ENCODE data around the gene M6PR.
A peak's percentile ranks its signal among the peaks of the same experiment; 100 is the strongest.

The M6PR gene

DNA sequence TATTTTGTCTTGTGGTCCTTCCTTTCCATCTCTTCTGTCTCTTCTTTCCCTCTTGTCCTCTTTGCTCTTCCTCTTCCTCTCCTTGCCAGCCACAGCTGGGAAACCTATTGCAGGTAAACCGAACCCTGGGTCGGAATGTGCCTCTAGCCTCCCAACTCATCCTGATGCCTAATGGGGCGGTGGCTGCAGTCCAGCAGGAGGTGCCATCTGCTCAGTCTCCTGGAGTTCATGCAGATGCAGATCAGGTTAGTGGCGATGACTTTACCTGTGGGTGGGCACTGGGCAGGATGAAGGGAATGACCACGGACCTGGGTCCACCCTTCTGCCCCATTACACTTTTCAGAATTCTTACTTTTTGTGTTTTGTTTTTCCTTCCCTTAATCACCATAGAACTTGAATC lies 26.9 kb downstream of the M6PR start:
- TF ChIP-seq ZBTB7A (IDR thresholded peaks at IDR 0.05; ENCODE audit: low read depth) (no peak), RAD21 (IDR thresholded peaks at IDR 0.05; ENCODE audit: low read depth) (0 out of 2 replicates have a peak, but pooled peaks have one; percentile 6)

- TF ChIP-seq CREB1 (IDR thresholded peaks at IDR 0.05; ENCODE audit: low read depth) = no peak
- no peak for TF ChIP-seq ZBTB7A (IDR thresholded peaks at IDR 0.05; ENCODE audit: low read depth)
- no peak for TF ChIP-seq TEAD4 (IDR thresholded peaks at IDR 0.05)
- TF ChIP-seq YY1 (IDR thresholded peaks at IDR 0.05; ENCODE audit: low read depth) = no peak
- no peak for TF ChIP-seq EP300 (IDR thresholded peaks at IDR 0.05; ENCODE audit: borderline replicate concordance)
- TF ChIP-seq CEBPB (IDR thresholded peaks at IDR 0.05) = no peak
- TF ChIP-seq, protein P1, sequence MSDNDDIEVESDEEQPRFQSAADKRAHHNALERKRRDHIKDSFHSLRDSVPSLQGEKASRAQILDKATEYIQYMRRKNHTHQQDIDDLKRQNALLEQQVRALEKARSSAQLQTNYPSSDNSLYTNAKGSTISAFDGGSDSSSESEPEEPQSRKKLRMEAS (IDR thresholded peaks at IDR 0.05) = no peak
- no peak for TF ChIP-seq FOXM1 (IDR thresholded peaks at IDR 0.05; ENCODE audit: borderline replicate concordance, low read depth)
Observed at GRCh38 chr12:8917751-8918150, 31.7 kb downstream of the M6PR start.

GRCh38 chr12:8917031-8917430 lies 32.4 kb downstream of the M6PR start:
- TF ChIP-seq YY1 (IDR thresholded peaks at IDR 0.05; ENCODE audit: low read depth) (no peak), NFIC (IDR thresholded peaks at IDR 0.05) (no peak), TEAD4 (IDR thresholded peaks at IDR 0.05) (no peak), FOXM1 (IDR thresholded peaks at IDR 0.05; ENCODE audit: borderline replicate concordance, low read depth) (no peak), TCF12 (IDR thresholded peaks at IDR 0.05; ENCODE audit: low read depth) (no peak), ZBTB7A (IDR thresholded peaks at IDR 0.05; ENCODE audit: low read depth) (no peak), RAD21 (IDR thresholded peaks at IDR 0.05; ENCODE audit: low read depth) (no peak), CEBPB (IDR thresholded peaks at IDR 0.05) (no peak), TAF1 (IDR thresholded peaks at IDR 0.05; ENCODE audit: low read depth) (no peak)
- TF ChIP-seq, protein P2, sequence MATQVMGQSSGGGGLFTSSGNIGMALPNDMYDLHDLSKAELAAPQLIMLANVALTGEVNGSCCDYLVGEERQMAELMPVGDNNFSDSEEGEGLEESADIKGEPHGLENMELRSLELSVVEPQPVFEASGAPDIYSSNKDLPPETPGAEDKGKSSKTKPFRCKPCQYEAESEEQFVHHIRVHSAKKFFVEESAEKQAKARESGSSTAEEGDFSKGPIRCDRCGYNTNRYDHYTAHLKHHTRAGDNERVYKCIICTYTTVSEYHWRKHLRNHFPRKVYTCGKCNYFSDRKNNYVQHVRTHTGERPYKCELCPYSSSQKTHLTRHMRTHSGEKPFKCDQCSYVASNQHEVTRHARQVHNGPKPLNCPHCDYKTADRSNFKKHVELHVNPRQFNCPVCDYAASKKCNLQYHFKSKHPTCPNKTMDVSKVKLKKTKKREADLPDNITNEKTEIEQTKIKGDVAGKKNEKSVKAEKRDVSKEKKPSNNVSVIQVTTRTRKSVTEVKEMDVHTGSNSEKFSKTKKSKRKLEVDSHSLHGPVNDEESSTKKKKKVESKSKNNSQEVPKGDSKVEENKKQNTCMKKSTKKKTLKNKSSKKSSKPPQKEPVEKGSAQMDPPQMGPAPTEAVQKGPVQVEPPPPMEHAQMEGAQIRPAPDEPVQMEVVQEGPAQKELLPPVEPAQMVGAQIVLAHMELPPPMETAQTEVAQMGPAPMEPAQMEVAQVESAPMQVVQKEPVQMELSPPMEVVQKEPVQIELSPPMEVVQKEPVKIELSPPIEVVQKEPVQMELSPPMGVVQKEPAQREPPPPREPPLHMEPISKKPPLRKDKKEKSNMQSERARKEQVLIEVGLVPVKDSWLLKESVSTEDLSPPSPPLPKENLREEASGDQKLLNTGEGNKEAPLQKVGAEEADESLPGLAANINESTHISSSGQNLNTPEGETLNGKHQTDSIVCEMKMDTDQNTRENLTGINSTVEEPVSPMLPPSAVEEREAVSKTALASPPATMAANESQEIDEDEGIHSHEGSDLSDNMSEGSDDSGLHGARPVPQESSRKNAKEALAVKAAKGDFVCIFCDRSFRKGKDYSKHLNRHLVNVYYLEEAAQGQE (IDR thresholded peaks at IDR 0.05; ENCODE audit: low read depth) = no peak
- TF ChIP-seq, protein P3, sequence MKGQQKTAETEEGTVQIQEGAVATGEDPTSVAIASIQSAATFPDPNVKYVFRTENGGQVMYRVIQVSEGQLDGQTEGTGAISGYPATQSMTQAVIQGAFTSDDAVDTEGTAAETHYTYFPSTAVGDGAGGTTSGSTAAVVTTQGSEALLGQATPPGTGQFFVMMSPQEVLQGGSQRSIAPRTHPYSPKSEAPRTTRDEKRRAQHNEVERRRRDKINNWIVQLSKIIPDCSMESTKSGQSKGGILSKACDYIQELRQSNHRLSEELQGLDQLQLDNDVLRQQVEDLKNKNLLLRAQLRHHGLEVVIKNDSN (IDR thresholded peaks at IDR 0.05) = no peak
- TF ChIP-seq, protein P1 (IDR thresholded peaks at IDR 0.05) = no peak

DNA sequence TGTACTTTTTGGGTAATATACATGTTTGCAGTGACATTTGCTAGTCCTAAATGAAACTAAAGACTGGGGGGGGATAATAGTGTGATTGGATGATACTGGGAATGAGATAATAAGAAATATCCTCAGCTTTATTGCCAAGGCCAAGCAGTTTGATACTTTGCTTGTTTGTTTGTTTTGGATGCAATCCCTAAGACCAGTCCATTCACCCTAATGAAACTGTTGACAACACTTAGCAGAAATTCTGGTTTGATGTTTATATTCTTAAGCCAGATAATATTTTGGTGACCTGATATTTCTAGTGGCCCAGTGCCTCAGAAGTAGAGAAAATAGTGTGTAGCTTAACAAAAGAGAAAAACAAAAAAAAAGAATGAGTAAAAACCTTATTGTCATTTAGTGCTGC lies 33.3 kb downstream of the M6PR start:
- TF ChIP-seq FOXM1 (IDR thresholded peaks at IDR 0.05; ENCODE audit: borderline replicate concordance, low read depth) (no peak), NFIC (IDR thresholded peaks at IDR 0.05) (no peak), TEAD4 (IDR thresholded peaks at IDR 0.05) (no peak), TCF12 (IDR thresholded peaks at IDR 0.05; ENCODE audit: low read depth) (no peak), EP300 (IDR thresholded peaks at IDR 0.05; ENCODE audit: borderline replicate concordance) (no peak), ZBTB7A (IDR thresholded peaks at IDR 0.05; ENCODE audit: low read depth) (no peak), CREB1 (IDR thresholded peaks at IDR 0.05; ENCODE audit: low read depth) (no peak), TAF1 (IDR thresholded peaks at IDR 0.05; ENCODE audit: low read depth) (no peak), YY1 (IDR thresholded peaks at IDR 0.05; ENCODE audit: low read depth) (no peak), RAD21 (IDR thresholded peaks at IDR 0.05; ENCODE audit: low read depth) (no peak), EGR1 (IDR thresholded peaks at IDR 0.05) (no peak), CEBPB (IDR thresholded peaks at IDR 0.05) (no peak)
- TF ChIP-seq, protein P2 (IDR thresholded peaks at IDR 0.05; ENCODE audit: low read depth) = no peak
- TF ChIP-seq, protein P3 (IDR thresholded peaks at IDR 0.05) = no peak
- TF ChIP-seq, protein P1 (IDR thresholded peaks at IDR 0.05) = no peak

DNA sequence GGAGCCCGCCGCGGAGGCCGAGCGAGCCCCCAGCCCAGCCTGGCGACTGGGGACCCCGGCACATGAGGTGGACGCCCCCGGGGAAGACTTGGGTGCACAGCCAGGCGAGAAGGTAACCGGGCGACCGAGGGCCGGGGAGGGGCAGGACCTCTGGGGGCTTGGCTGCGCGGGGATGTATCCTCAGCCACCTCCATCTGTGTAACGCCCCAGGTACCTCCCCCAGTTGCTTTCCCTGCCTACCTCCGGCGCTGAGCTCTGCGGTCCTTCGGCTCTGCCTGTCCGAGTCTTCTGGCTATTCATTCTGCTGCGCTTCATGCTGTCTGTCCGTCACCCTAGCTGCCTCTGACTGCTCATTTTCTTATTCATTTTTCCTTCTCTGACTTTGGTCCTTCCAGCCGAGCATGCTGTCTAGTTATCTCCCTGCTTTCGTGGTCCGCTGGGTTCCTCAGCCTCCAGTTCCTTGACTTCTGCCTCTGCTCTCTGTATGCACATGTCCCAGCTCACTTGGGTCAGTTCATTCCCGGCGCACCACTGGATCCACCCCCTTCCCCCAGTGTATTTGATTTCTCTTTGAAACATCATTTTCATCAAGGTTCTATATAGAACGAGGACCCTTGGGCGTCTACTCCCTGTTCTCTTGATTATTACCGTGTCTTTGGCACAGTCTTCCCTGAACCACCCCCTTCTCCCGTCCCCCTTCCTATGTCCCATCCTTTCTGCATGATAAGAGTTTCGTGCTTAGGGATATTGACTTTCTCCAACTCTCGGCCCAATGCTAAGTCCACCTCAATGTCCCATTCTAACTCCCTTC lies 34.5 kb downstream of the M6PR start:
- TF ChIP-seq ZBTB7A (IDR thresholded peaks at IDR 0.05; ENCODE audit: low read depth) = no peak; the same call in 1 of the 2 replicates
- TF ChIP-seq, protein P1 (IDR thresholded peaks at IDR 0.05) = 0 out of 2 replicates have a peak, but pooled peaks have one; percentile 21
